K562 (cell line): ENCODE data around the gene NKX6-2. TPM values are rescaled to one million over a fixed set of nuclear protein-coding genes. Genes with fewer than 3 reads are reported as not detected.

Experiments used
- ATAC-seq: fragments of 200-7000 bp; cut with Tn5 transposase; 3 replicates; pipeline ENCODE4 v1.9.1; 2020; ENCODE audit warnings: moderate library complexity
- BruUV-seq: library from RNA; stranded (reverse); fragments of 400-500 nt; replicated peaks from 2 replicates; lab custom pipeline; 2021; lab: Mats Ljungman, UMichigan
- CTCF ChIA-PET: fragments of 300-600 bp; formaldehyde crosslinking; extraction: SDS; loops from one replicate; lab custom pipeline; 2021; ENCODE audit warnings: low intra/inter-chr PET ratio; lab: Yijun Ruan, JAX
- POLR2A ChIA-PET: fragments of 300-600, 350-650 bp; sonication (Branson Sonifier 250); formaldehyde crosslinking; extraction: SDS; loops from one replicate; lab custom pipeline; 2021; ENCODE audit warnings: antibody characterized with exemption, inconsistent platforms; lab: Yijun Ruan, JAX
- DNase-seq, 4 experiments: peaks; one replicate each; pipeline versions ENCODE4 v3.0.0 to v3.0.0-alpha.2; 2011 to 2018; ENCODE audit warnings: low spot score in 3 of 4, mixed read lengths in 3 of 4; ENCODE audit errors: extremely low read depth in 1 of 4
- FAIRE-seq: peaks from 2 replicates; lab custom pipeline; 2011; peaks lifted over from hg19 to GRCh38; lab: Jason Lieb, UNC
- H2AFZ ChIP-seq: 2 replicates; pipeline ENCODE4 v1.6.0; 2011; ENCODE audit warnings: low read depth, low read length, control low read depth, inconsistent platforms
- H3K27ac ChIP-seq: fragments of 200-600 bp; 3 replicates; pipeline ENCODE4 v1.8.0; 2011; ENCODE audit warnings: low read depth, mild to moderate bottlenecking, control low read depth, inconsistent platforms, low read length, moderate library complexity, mixed read lengths; ENCODE audit errors: extremely low read depth
- H3K27me3 ChIP-seq, 2 experiments: fragments of 300-600 bp in 1 of 2; 2 replicates in 1 of 2; 3 replicates in 1 of 2; pipeline versions ENCODE4 v1.6.0 to v1.8.0; 2011; ENCODE audit warnings: inconsistent platforms in 2 of 2, low read length in 2 of 2, mild to moderate bottlenecking in 1 of 2, mixed read lengths in 1 of 2, moderate library complexity in 1 of 2; ENCODE audit not compliant: control insufficient read depth in 2 of 2, insufficient read depth in 2 of 2
- H3K36me3 ChIP-seq: fragments of 300-600 bp; 3 replicates; pipeline ENCODE4 v1.8.0; 2011; ENCODE audit warnings: mild to moderate bottlenecking, low read length, inconsistent platforms; ENCODE audit not compliant: control insufficient read depth, insufficient read depth
- H3K4me1 ChIP-seq, 2 experiments: fragments of 200-600 bp in 1 of 2; replicated peaks in 1 of 2; 2 replicates in 1 of 2; 3 replicates in 1 of 2; pipeline versions ENCODE4 v1.5.1 to v1.8.0; 2011; ENCODE audit warnings: inconsistent platforms in 2 of 2, low read length in 2 of 2, mild to moderate bottlenecking in 1 of 2, mixed read lengths in 1 of 2, moderate library complexity in 1 of 2; ENCODE audit not compliant: control insufficient read depth in 2 of 2, insufficient read depth in 2 of 2
- H3K4me2 ChIP-seq: 2 replicates; pipeline ENCODE4 v1.6.1; 2011; ENCODE audit warnings: low read length, control low read depth, inconsistent platforms, mixed read lengths; ENCODE audit not compliant: insufficient read depth
- H3K4me3 ChIP-seq: fragments of 200-600 bp; sonication (generic), shearing (Covaris generic); 2 replicates; pipeline ENCODE4 v1.5.1; 2016; ENCODE audit warnings: control low read depth, inconsistent platforms
- H3K79me2 ChIP-seq: fragments of 200-600 bp; 3 replicates; pipeline ENCODE4 v1.8.0; 2011; ENCODE audit warnings: low read length, inconsistent platforms; ENCODE audit not compliant: control insufficient read depth, insufficient read depth
- H3K9ac ChIP-seq, 2 experiments: 2 replicates each; pipeline versions ENCODE4 v1.6.0 to v1.6.1; 2011; ENCODE audit warnings: low read depth in 2 of 2, low read length in 2 of 2, control low read depth in 1 of 2, inconsistent platforms in 1 of 2, mild to moderate bottlenecking in 1 of 2, mixed read lengths in 1 of 2; ENCODE audit not compliant: insufficient read depth in 1 of 2
- H3K9me1 ChIP-seq: one replicate; pipeline ENCODE4 v1.6.0; 2011; ENCODE audit warnings: inconsistent platforms, mild to moderate bottlenecking, low read length, moderate library complexity; ENCODE audit not compliant: control insufficient read depth, insufficient read depth
- H3K9me3 ChIP-seq: replicated peaks from 2 replicates; pipeline ENCODE4 v1.5.1; 2011; ENCODE audit warnings: low read depth, low read length, inconsistent platforms; ENCODE audit not compliant: control insufficient read depth, insufficient read depth
- H4K20me1 ChIP-seq: replicated peaks from 2 replicates; pipeline ENCODE4 v1.6.1; 2011; ENCODE audit warnings: low read length, inconsistent platforms, mixed read lengths; ENCODE audit not compliant: control insufficient read depth, insufficient read depth
- CBFA2T3 ChIP-seq: fragments of 450-650 bp; IDR thresholded peaks from 2 replicates; pipeline ENCODE4 v1.6.1; 2017
- CEBPG ChIP-seq, 3 experiments: fragments of 200-800 bp in 1 of 3; sonication (Bioruptor generic) in 1 of 3; sonication (generic) in 1 of 3; formaldehyde crosslinking in 1 of 3; IDR thresholded peaks in 2 of 3; conservative IDR thresholded peaks in 1 of 3; 2 replicates each; pipeline versions ENCODE4 v1.6.1 to v1.8.0; 2016 to 2022; ENCODE audit warnings: missing compliant biosample characterization in 2 of 3, missing genetic modification characterization in 2 of 3, mild to moderate bottlenecking in 1 of 3, missing genetic modification reagents in 1 of 3
- HSF4 ChIP-seq: fragments of 250-450 bp; sonication (Bioruptor Pico); IDR thresholded peaks from 2 replicates; pipeline ENCODE4 v2.1.2; 2022; ENCODE audit warnings: mild to moderate bottlenecking, moderate library complexity, borderline replicate concordance
- ILK ChIP-seq: fragments of 450-650 bp; IDR thresholded peaks from 2 replicates; pipeline ENCODE4 v1.6.1; 2016; ENCODE audit warnings: missing genetic modification characterization, low read depth, mild to moderate bottlenecking, missing compliant biosample characterization, moderate library complexity, borderline replicate concordance
- KHSRP ChIP-seq: fragments of 450-650 bp; IDR thresholded peaks from 2 replicates; pipeline ENCODE4 v1.6.1; 2017
- POLR2H ChIP-seq: IDR thresholded peaks from 2 replicates; pipeline ENCODE4 v1.6.1; 2016; ENCODE audit warnings: missing genetic modification characterization, low read depth, mild to moderate bottlenecking, control low read depth, missing compliant biosample characterization, moderate library complexity
- RBM25 ChIP-seq: fragments of 200-400 bp; formaldehyde crosslinking; IDR thresholded peaks from 2 replicates; pipeline ENCODE4 v1.6.1; 2018; ENCODE audit warnings: low read length, low read depth, moderate library complexity; ENCODE audit not compliant: severe bottlenecking
- ZNF143 ChIP-seq: sonication (generic); formaldehyde crosslinking; IDR thresholded peaks from 2 replicates; pipeline ENCODE4 v1.9.0; 2022; ENCODE audit warnings: mild to moderate bottlenecking, missing genetic modification reagents
- ZNF197 ChIP-seq: fragments of 200-800 bp; sonication (Bioruptor generic); IDR thresholded peaks from 2 replicates; pipeline ENCODE4 v1.6.1; 2016; ENCODE audit warnings: low read depth, missing genetic modification characterization, missing compliant biosample characterization
- ZNF609 ChIP-seq: sonication (generic); formaldehyde crosslinking; IDR thresholded peaks from 2 replicates; pipeline ENCODE4 v1.8.1; 2023; ENCODE audit warnings: missing genetic modification reagents, mild to moderate bottlenecking, borderline replicate concordance
- WGBS: fragments of 100-300 bp; shearing (Covaris generic); methylation state at CpG from one replicate; pipeline ENCODE4 v1.1.6; 2016; ENCODE audit warnings: low coverage, mixed read lengths; ENCODE audit not compliant: insufficient coverage; ENCODE audit errors: missing lambda C conversion rate; 5-methylcytosine and 5-hydroxymethylcytosine counted together
- in situ Hi-C: fragments of 300-500 bp; cut with MboI; formaldehyde crosslinking; loops from 4 replicates; pipeline ENCODE4 v1.15.0; 2018; ENCODE audit warnings: inconsistent platforms, mixed read lengths
- intact Hi-C: fragments of 100-400 bp; cut with micrococcal nuclease; formaldehyde crosslinking; loops from 2 replicates; pipeline ENCODE4 v1.14.2; 2022
- polyA plus RNA-seq, 8 experiments: library from polyadenylated mRNA; depleted of rRNA in 4 of 8; stranded (reverse) in 5 of 8; unstranded in 3 of 8; fragments of >200 nt; fragmentation: Nextera tagmentation in 2 of 8; fragmentation: Illumina TruSeq in 1 of 8; extraction: Ambion mirVana in 2 of 8; extraction: Trizol in 1 of 8; gene quantifications; 2 replicates each; pipeline versions ENCODE4 v1.2.1 to v1.2.3, GENCODE V29; 2011 to 2014; ENCODE audit warnings: inconsistent platforms in 1 of 8, missing spikeins in 1 of 8
- total RNA-seq, 7 experiments: library from RNA; depleted of rRNA in 6 of 7; stranded (reverse); fragments of >200 nt in 6 of 7; fragmentation: Illumina TruSeq in 2 of 7; extraction: Trizol in 2 of 7; gene quantifications; 2 replicates each; pipeline versions ENCODE4 v1.2.1 to v1.2.3, GENCODE V29; 2011 to 2021; ENCODE audit warnings: low replicate concordance in 1 of 7

NKX6-2 gene
- total and polyA plus RNA-seq, 9 of the 15 experiments (the other 6 are each of a cell fraction or from before 2014, with no cell fraction given): 1.0 to 1.6 TPM; not detected in 7

- no TSS peak for BruUV-seq
- Histone ChIP-seq H3K27me3 (no peaks in the 10 kb centered on the region), H3K36me3 (no peaks in the 10 kb centered on the region), H3K9me1 (no peaks in the 10 kb centered on the region), H3K9ac (no peak overlapping the region), H3K27ac (no peak overlapping the region), H3K4me3 (no peak overlapping the region), H3K9me3 (no peaks in the 10 kb centered on the region), H3K79me2 (no peaks in the 10 kb centered on the region), H2AFZ (no peak overlapping the region), H3K4me2 (no peak overlapping the region), H4K20me1 (no peaks in the 10 kb centered on the region), H3K4me1 (no peaks in the 10 kb centered on the region; a peak in 1 of 5 replicates)
- in situ Hi-C loops: no loop called here
- no peak for TF ChIP-seq ZNF197
- TF ChIP-seq POLR2H (tag): no peak
- no peak for TF ChIP-seq ILK (tag)
- TF ChIP-seq CEBPG (CRISPR knock-in tag; IDR thresholded peaks at IDR 0.05): no peak
- TF ChIP-seq CEBPG (tag; conservative IDR thresholded peaks at IDR 0.05 in 1 of 2, IDR thresholded peaks at IDR 0.05 in 1 of 2): no peak
- TF ChIP-seq RBM25: no peak
- no peak for TF ChIP-seq KHSRP
- TF ChIP-seq HSF4 (CRISPR knock-in tag): no peak
- TF ChIP-seq ZNF143 (CRISPR knock-in tag): no peak
- no peak for TF ChIP-seq ZNF609 (CRISPR knock-in tag)
- TF ChIP-seq CBFA2T3: no peak
- ATAC-seq: no peak
- POLR2A ChIA-PET: no interaction called here
- CTCF ChIA-PET: no interaction called here
- DNase-seq: no peak
- intact Hi-C loops: no loop called here
- FAIRE-seq: no peak
- WGBS: 37% methylated on average over 3 of the region's 6 CpGs
Measured at GRCh38 chr10:132740588-132740987, 45.4 kb downstream of the NKX6-2 start.
